ENCODE measurements around the gene AHCYL2. TPM values are rescaled to one million over a fixed set of nuclear protein-coding genes. Genes with fewer than 3 reads are reported as not detected.

AHCYL2 gene
- total RNA-seq, 1 experiment from 2014 or later: 20.2 TPM

DNA sequence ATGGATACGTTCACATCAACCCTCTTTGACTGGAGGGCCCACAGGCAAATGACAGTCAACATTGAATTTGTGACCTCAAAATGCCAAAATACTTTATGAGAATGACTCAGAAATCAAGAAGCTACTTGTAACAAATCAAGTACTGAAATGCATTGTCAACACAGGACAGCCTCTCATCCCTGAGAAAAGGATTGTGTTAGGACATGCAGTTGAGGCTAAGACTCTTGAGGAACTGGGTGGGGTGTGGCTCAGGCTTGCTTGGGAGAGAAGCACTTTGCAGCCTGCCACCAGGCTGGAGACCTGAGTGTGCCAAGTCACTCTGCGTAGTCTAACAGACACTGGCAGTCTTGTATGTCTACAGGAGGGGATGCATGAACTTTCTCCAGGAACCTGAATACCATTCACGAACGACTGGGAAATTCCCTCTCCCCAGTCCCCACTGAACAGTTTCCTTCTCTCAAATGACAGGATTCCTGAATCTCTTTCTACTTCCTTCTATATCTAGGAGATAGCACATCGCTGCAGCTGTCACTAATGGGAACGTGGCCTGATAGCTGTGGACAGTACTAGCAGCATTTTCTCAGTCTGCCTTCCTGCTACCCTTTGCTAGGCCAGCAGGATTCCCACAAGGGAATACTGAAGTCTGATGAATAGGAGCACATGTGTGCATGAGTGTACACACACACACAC, 39.7 kb upstream of the AHCYL2 start:
- in situ Hi-C loops (cut with HindIII; ENCODE audit: low pct_unique_long_range_greater_than_20kb, low sequenced_read_pairs) (no loop called here), intact Hi-C loops (cut with micrococcal nuclease; ENCODE audit: unreplicated experiment) (no loop called here)
- no peak for DNase-seq (ENCODE audit: low read depth, low spot score)
- Histone ChIP-seq H3K9me3 (ENCODE audit: control insufficient read depth, insufficient read depth, low read depth, low read length) (no peaks in the 10 kb centered on the region), H3K4me3 (ENCODE audit: low read depth in 2 of 2, low read length in 2 of 2) (no peak overlapping the region), H3K27me3 (ENCODE audit: control insufficient read depth, insufficient read depth, low read length) (peaks cover 10% of the 10 kb centered on the region), H3K4me1 (ENCODE audit: control insufficient read depth, insufficient read depth, low read length) (no peaks in the 10 kb centered on the region), H3K36me3 (ENCODE audit: control insufficient read depth, insufficient read depth, low read length) (no peaks in the 10 kb centered on the region), H3K27ac (ENCODE audit: low read length) (no peak overlapping the region)
- no TSS peak for BruUV-seq (replicated peaks)
- TF ChIP-seq, protein P1, sequence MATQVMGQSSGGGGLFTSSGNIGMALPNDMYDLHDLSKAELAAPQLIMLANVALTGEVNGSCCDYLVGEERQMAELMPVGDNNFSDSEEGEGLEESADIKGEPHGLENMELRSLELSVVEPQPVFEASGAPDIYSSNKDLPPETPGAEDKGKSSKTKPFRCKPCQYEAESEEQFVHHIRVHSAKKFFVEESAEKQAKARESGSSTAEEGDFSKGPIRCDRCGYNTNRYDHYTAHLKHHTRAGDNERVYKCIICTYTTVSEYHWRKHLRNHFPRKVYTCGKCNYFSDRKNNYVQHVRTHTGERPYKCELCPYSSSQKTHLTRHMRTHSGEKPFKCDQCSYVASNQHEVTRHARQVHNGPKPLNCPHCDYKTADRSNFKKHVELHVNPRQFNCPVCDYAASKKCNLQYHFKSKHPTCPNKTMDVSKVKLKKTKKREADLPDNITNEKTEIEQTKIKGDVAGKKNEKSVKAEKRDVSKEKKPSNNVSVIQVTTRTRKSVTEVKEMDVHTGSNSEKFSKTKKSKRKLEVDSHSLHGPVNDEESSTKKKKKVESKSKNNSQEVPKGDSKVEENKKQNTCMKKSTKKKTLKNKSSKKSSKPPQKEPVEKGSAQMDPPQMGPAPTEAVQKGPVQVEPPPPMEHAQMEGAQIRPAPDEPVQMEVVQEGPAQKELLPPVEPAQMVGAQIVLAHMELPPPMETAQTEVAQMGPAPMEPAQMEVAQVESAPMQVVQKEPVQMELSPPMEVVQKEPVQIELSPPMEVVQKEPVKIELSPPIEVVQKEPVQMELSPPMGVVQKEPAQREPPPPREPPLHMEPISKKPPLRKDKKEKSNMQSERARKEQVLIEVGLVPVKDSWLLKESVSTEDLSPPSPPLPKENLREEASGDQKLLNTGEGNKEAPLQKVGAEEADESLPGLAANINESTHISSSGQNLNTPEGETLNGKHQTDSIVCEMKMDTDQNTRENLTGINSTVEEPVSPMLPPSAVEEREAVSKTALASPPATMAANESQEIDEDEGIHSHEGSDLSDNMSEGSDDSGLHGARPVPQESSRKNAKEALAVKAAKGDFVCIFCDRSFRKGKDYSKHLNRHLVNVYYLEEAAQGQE (IDR thresholded peaks at IDR 0.05; ENCODE audit: insufficient read depth in 1 of 2, low read depth in 2 of 2, low read length in 1 of 2): no peak
- TF ChIP-seq, protein P2, sequence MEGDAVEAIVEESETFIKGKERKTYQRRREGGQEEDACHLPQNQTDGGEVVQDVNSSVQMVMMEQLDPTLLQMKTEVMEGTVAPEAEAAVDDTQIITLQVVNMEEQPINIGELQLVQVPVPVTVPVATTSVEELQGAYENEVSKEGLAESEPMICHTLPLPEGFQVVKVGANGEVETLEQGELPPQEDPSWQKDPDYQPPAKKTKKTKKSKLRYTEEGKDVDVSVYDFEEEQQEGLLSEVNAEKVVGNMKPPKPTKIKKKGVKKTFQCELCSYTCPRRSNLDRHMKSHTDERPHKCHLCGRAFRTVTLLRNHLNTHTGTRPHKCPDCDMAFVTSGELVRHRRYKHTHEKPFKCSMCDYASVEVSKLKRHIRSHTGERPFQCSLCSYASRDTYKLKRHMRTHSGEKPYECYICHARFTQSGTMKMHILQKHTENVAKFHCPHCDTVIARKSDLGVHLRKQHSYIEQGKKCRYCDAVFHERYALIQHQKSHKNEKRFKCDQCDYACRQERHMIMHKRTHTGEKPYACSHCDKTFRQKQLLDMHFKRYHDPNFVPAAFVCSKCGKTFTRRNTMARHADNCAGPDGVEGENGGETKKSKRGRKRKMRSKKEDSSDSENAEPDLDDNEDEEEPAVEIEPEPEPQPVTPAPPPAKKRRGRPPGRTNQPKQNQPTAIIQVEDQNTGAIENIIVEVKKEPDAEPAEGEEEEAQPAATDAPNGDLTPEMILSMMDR (IDR thresholded peaks at IDR 0.05): no peak
- TF ChIP-seq TCF7L2 (IDR thresholded peaks at IDR 0.05; ENCODE audit: low read depth, low read length) (no peak), SIN3A (IDR thresholded peaks at IDR 0.05; ENCODE audit: borderline replicate concordance, insufficient read depth, low read depth, low read length) (no peak), POLR2AphosphoS5 (IDR thresholded peaks at IDR 0.05; ENCODE audit: low read depth, low read length) (no peak)
- ChIA-PET CTCF (no interaction called here), POLR2A (no interaction called here)
- ATAC-seq: no peak

DNA sequence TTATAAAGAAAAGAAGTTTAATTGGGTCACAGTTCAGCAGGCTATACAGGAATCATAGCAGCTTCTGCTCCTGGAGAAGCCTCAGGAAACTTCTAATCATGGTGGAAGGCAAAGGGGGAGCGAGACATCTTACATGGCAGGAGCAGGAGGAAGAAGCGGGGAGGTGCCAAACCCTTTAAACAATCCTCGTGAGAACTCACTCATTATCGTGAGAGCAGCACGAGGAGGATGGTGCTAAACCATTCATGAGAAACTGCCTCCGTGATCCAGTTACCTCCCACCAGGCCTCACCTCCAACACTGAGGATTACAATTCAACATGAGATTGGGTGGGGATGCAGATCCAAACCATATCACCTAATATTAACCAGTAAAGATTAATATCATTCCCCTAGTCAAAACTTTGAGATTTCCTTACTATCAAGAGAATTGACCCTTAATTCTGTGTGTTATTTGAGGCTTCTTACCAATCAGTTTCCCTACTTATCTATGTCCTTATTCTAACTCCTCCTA, 38.0 kb upstream of the AHCYL2 start:
- Histone ChIP-seq H3K4me3 (ENCODE audit: low read depth in 2 of 2, low read length in 2 of 2) (no peak overlapping the region), H3K36me3 (ENCODE audit: control insufficient read depth, insufficient read depth, low read length) (no peaks in the 10 kb centered on the region), H3K27me3 (ENCODE audit: control insufficient read depth, insufficient read depth, low read length) (peaks cover 12% of the 10 kb centered on the region), H3K9me3 (ENCODE audit: control insufficient read depth, insufficient read depth, low read depth, low read length) (no peaks in the 10 kb centered on the region), H3K27ac (ENCODE audit: low read length) (no peak overlapping the region), H3K4me1 (ENCODE audit: control insufficient read depth, insufficient read depth, low read length) (no peaks in the 10 kb centered on the region)
- TF ChIP-seq, protein P2 (IDR thresholded peaks at IDR 0.05): no peak
- TF ChIP-seq SIN3A (IDR thresholded peaks at IDR 0.05; ENCODE audit: borderline replicate concordance, insufficient read depth, low read depth, low read length) (no peak), TCF7L2 (IDR thresholded peaks at IDR 0.05; ENCODE audit: low read depth, low read length) (no peak), POLR2AphosphoS5 (IDR thresholded peaks at IDR 0.05; ENCODE audit: low read depth, low read length) (no peak)
- TF ChIP-seq, protein P1 (IDR thresholded peaks at IDR 0.05; ENCODE audit: insufficient read depth in 1 of 2, low read depth in 2 of 2, low read length in 1 of 2): no peak
- POLR2A ChIA-PET: no interaction called here
- intact Hi-C loops (cut with micrococcal nuclease; ENCODE audit: unreplicated experiment): no loop called here
- CTCF ChIA-PET: no interaction called here
- BruUV-seq (replicated peaks): no TSS peak
- no peak for ATAC-seq
- no peak for DNase-seq (ENCODE audit: low read depth, low spot score)
- in situ Hi-C loops (cut with HindIII; ENCODE audit: low pct_unique_long_range_greater_than_20kb, low sequenced_read_pairs): no loop called here
